Posterior vena cava (tissue), 2 donors: Measurements from ENCODE around the gene IL12RB2. TPM values are rescaled to one million over a fixed set of nuclear protein-coding genes. Genes with fewer than 3 reads are reported as not detected.
"Not testable (repeated sequence)": the region's sequence is repeated elsewhere in the genome, so short reads cannot be mapped to it uniquely, and the experiment has no call there.

Source experiments
- DNase-seq: peaks from one replicate; pipeline ENCODE4 v3.0.0-alpha.2; 2020; ENCODE audit warnings: low spot score
- intact Hi-C, 2 donors: fragments of 100-400 bp; cut with DNase I; formaldehyde crosslinking; loops; one replicate each; pipeline versions ENCODE4 v1.14.1 to v1.14.2; 2022 to 2023
- total RNA-seq, 2 donors: library from RNA; stranded (reverse); fragmentation: NEBNext Ultra II Directional; extraction: Animal tissue kit (Norgen Biotek cat#: 25700); gene quantifications; one replicate each; pipeline ENCODE4 v1.2.1, GENCODE V29; 2021
- donor health status: DM: yes; HTN: yes; CAD: no.
- donor health status: DM: yes; HTN: yes; CAD: no.

IL12RB2 gene
- total RNA-seq, 2 donors from 2014 or later, result 1.1 to 2.8 TPM

- DNase-seq, result no peak
- intact Hi-C loops, result no loop called here
Observed at GRCh38 chr1:67376381-67376780, 68.7 kb downstream of the IL12RB2 start.

DNA sequence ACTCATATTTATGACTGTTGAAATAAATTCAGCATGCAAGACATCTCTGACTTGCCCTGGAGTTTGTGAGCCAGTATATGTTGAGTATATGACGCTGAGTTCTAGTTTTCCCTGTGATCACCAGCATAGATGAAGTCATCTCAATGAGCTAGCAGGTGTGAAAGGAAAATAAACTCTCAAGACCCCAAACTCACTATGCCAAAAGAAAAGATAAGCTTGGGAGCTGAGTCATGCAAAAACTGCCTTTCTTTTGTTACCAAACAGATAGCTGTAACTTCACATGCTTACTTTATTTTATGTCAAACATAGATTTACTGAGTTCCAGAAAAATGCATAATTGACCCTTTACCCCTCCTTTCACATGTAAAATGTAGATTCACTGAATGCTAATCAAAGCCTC is 69.6 kb downstream of the IL12RB2 start:
- intact Hi-C loops, result loop anchor here in 1 of 2 donors (1.0 kb wide), 1 partner anchor 27 kb away; no protein-coding TSS in a partner anchor
- no peak for DNase-seq

GRCh38 chr1:67381154-67381553 is 73.5 kb downstream of the IL12RB2 start:
- intact Hi-C loops, result loop anchor here in 1 of 2 donors (5.0 kb wide), 1 partner anchor 854 kb away; no protein-coding TSS in a partner anchor
- no peak for DNase-seq

- no peak for DNase-seq
- intact Hi-C loops, result loop anchor here in 1 of 2 donors (5.0 kb wide), 1 partner anchor 855 kb away; no protein-coding TSS in a partner anchor
Observed at GRCh38 chr1:67382292-67382691, 74.6 kb downstream of the IL12RB2 start.

DNA sequence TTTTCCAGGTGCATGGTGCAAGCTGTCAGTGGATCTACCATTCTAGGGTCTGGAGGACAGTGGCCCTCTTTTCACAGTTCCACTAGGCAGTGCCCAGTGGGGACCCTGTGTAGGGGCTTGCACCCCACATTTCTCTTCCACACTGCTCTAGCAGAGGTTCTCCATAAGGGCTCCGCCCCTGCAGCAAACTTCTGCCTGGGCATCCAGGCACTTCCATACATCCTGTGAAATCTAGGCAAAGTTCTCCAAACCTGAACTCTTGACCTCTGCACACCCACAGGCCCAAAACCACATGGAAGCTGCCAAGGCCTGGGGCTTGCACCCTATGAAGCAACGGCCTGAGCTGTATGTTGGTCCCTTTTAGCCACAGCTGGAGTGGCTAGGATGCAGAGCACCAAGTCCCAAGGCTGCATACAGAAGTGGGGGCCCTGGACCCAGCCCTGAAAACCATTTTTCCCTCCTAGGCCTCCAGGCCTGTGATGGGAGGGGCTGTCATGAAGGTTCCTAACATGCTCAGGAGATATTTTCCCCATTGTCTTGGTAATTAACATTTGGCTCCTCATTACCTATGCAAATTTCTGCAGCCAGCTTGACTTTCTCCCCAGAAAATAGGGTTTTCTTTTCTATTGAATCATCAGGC is 76.4 kb downstream of the IL12RB2 start:
- no peak for DNase-seq
- intact Hi-C loops, result loop anchor here in 1 of 2 donors (5.0 kb wide), 1 partner anchor 857 kb away; no protein-coding TSS in a partner anchor

DNA sequence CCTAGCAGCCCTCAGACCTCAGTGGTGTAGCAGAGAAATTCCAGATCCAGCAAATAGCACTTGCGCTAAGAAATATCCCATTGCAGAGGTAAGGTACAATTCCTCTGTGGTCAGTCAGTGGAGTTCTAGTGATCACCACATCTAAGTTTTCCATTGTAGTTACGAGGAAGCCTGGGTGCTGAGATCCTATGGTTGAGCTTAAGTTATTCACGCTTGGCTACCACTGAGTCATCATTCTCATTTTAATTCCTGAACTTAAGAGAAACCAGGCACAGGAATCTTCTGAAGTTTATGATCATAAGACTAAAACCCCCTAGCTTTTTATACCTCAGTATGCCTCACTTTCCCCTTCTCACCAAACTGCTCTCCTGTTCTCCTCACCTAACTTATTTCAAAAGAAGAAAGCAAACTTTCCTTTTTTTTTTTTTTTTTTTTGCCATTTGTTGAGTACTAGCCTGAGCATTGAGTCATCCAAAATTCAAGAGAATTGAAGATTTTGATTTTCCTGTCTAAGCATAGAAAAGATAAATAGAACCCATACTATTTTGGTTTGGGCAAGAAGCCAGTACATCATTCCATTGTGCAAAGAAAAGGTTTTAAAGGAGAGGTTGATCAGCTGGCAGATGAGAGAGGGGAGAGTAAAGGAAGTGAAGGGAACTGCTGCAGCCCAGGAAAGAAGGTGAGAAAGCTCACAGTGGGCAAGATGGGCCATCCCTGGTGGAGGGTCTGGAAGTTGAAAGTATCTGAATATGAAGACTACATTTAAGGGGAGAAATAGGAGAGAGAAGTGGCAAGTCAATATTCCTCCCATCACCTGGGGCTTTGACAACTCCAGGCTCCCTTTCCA is 82.6 kb downstream of the IL12RB2 start:
- intact Hi-C loops, result no loop called here
- no peak for DNase-seq

- intact Hi-C loops, result no loop called here
- DNase-seq, result no peak
Observed at GRCh38 chr1:67393240-67393639, 85.6 kb downstream of the IL12RB2 start.

- no peak for DNase-seq
- intact Hi-C loops, result no loop called here
Observed at GRCh38 chr1:67393737-67394136, 86.1 kb downstream of the IL12RB2 start.

DNA sequence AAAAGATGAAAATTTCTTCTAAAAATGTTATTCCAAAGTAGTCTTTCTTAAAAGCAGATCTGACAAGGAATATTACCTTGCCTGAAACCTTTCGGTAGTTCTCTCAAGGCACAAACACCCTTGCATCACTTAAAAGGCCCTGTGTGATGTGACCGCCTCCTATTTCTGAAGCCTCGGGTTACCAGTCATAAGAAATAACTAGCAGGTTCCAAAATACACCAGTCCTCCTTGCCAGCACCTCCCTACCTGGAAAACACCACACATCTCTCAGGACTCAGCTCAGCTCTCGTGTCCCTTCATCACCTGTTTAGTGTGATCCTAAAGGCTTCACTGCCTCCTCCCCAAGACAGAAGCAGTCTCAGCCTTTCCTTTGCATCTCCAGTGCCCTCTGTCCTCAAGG is 86.9 kb downstream of the IL12RB2 start:
- DNase-seq, result no peak
- intact Hi-C loops, result no loop called here

DNA sequence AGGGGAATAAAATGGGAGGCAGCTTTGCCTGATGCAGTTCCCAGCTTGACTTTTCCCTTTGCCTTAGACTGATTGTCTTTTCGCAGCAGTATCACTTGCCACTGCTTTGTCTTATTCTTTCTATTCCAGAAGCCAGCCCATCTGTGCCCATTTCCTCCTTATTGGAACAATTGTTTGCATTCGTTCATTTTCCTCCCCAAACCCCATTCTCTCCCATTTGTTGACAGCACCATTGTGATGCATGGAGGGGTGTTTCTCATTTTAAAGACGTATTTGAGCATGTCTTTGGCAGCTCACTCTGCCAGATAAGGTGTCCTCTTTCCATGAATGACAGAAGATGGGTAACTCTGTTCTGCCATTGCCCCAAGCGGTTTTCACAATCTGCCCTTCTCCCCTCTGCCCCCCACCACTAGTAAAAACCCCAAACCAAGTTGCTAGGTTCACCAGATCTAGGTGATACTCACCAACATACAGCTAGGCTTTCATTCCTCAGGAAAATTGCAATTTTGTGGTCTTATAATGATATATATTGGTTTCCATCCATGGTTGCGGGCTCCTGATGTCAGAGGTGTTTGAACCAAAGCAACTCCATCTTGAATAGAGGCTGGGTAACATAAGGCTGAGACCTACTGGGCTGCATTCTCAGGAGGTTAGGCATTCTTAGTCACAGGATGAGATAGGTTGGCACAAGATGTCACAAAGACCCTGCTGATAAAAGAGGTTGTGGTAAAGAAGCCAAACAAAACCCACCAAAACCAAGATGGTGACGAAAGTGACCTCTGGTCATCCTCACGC is 91.7 kb downstream of the IL12RB2 start:
- intact Hi-C loops, result no loop called here
- no peak for DNase-seq

DNA sequence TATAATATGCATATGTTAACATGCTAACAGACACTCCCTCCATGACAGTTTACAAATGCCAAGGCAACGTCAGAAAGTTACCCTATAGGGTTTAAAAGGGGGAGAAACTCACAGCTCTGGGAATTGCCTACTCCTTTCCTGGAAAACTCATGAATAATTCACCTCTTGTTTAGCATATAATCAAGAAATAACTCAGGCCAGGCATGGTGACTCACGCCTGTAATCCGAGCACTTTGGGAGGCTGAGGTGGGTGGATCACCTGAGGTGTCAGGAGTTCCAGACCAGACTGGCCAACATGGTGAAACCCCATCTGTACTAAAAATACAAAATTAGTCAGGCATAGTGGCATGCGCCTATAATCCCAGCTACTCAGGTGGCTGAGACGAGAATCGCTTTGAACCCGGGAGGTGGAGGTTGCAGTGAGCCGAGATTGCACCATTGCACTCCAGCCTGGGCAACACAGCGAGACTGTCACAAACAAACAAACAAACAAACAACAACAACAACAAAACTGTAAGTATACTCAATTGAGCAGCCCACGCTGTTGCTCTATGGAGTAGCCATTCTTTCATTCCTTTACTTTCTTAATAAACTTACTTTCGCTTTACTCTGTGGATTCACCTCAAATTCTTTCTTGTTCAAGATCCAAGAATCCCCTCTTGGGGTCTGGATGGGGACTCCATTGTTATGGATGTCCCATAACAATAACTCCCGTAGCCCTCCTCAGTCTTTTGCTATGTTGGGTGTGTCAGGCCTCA is 92.5 kb downstream of the IL12RB2 start:
- intact Hi-C loops, DNase-seq: not testable (repeated sequence)

GRCh38 chr1:67401443-67401842 is 93.8 kb downstream of the IL12RB2 start:
- intact Hi-C loops, result no loop called here
- DNase-seq, result no peak

- DNase-seq, result no peak
- intact Hi-C loops, result no loop called here
Observed at GRCh38 chr1:67404212-67404620, 96.5 kb downstream of the IL12RB2 start.

DNA sequence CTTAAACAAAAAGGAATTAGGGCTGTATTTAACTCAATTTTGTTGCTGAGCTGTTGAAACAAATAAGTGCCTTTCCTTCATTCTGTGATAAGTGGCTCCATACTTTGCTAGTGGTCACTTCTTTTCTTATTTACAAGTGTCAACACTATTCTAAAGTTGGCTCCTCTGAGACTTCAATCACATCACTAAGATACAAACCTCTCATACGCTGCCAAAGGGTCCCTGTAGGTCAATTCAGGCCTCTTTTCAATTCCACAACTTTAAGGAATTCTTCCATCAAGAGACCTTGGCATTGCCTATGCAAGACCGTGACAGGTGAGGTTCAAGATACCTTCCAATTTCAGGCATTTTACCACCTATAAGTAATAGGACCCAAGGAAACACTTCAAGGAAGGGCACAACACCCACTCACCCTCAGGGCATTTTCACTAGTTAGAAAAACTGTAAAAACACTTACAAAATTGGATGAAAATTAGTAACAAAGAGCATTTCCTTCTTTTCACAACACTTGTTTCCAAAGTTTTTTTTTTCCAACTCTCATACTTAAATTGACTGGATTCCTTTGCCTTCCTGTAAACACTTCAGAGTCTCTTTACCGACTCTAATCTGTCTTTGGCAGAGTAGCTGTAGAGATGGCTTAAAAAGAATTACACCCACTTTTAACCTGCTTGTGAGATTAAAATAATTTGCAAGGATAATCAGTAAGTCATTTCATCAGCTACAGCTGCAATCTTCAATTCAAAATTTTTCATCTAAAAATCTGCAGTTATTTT is 98.0 kb downstream of the IL12RB2 start:
- DNase-seq, result no peak
- intact Hi-C loops, result no loop called here

- intact Hi-C loops, result no loop called here
- no peak for DNase-seq
Observed at GRCh38 chr1:67407498-67407897, 99.8 kb downstream of the IL12RB2 start.

GRCh38 chr1:67408148-67408547 is 100.5 kb downstream of the IL12RB2 start:
- intact Hi-C loops, result no loop called here
- DNase-seq, result no peak

- intact Hi-C loops, DNase-seq: not testable (repeated sequence)
Observed at GRCh38 chr1:67413101-67413500, 105.4 kb downstream of the IL12RB2 start.

- DNase-seq, result no peak
- intact Hi-C loops, result no loop called here
Observed at GRCh38 chr1:67414574-67414973, 106.9 kb downstream of the IL12RB2 start.
